ENCODE data around the gene WDFY2. TPM values are rescaled to one million over a fixed set of nuclear protein-coding genes. Genes with fewer than 3 reads are reported as not detected.
"Not testable (repeated sequence)": the region's sequence is repeated elsewhere in the genome, so short reads cannot be mapped to it uniquely, and the experiment has no call there.

WDFY2 gene
- total and polyA plus RNA-seq, 11 donors = 2.0 to 12.6 (median 6.5) TPM

- 88 to 94% (median 91%) methylated on average over 4 of the region's 4 CpGs for WGBS, 4 donors
- Histone ChIP-seq H3K4me3 (no peak overlapping the region), H3K27ac (no peak overlapping the region), H3K9me3 (no peaks in the 10 kb centered on the region), H3K4me1 (peaks cover 0 to 45% (median 15%) of the 10 kb centered on the region in 12 donors), H3K27me3 (no peaks in the 10 kb centered on the region), H3K36me3 (no peaks in the 10 kb centered on the region)
- no peak for TF ChIP-seq POLR2A (IDR thresholded peaks at IDR 0.05)
- TF ChIP-seq, protein P1, sequence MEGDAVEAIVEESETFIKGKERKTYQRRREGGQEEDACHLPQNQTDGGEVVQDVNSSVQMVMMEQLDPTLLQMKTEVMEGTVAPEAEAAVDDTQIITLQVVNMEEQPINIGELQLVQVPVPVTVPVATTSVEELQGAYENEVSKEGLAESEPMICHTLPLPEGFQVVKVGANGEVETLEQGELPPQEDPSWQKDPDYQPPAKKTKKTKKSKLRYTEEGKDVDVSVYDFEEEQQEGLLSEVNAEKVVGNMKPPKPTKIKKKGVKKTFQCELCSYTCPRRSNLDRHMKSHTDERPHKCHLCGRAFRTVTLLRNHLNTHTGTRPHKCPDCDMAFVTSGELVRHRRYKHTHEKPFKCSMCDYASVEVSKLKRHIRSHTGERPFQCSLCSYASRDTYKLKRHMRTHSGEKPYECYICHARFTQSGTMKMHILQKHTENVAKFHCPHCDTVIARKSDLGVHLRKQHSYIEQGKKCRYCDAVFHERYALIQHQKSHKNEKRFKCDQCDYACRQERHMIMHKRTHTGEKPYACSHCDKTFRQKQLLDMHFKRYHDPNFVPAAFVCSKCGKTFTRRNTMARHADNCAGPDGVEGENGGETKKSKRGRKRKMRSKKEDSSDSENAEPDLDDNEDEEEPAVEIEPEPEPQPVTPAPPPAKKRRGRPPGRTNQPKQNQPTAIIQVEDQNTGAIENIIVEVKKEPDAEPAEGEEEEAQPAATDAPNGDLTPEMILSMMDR (IDR thresholded peaks at IDR 0.05) = no peak
- no peak for DNase-seq
- intact Hi-C loops (cut with DNase I) = no loop called here
- ATAC-seq = no peak
These were observed 53.6 kb downstream of the WDFY2 start for GRCh38 chr13:51637852-51638215.

DNA sequence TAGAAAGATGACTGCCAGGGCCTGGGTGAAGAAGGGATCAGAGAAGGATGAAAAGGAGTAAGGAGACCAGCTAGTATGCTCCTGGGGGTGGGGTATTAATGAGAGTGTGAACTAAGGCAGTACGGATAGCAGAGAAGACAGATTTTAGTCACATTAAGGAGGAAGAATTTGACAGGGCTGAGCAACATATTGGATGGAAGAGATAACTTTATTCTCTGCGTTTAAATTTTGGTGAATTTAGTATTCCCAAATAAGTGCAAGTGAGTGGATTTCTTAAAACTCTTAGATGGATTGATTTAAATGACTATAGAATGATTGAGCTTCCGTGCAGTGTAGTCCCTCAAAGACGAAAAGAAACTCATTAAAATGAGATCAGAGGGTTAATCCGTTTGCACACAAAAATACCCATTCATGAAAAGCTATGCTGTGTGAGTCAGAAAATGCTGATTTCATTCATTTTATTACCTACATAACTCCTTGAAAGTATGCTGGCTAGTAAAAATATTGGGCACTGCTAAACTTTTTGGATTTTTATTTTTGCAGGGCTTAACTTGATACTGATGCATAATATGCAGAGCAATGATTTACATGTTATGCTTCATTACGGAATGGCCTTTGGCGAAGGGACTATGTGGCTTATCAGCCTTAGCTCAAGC is 54.1 kb downstream of the WDFY2 start:
- no peaks in the 10 kb centered on the region for H3K9me3 ChIP-seq
- WGBS, 4 donors = 76 to 84% (median 82%) methylated on average over 7 of the region's 7 CpGs
- ATAC-seq (no peak), DNase-seq (no peak)
- no peak for TF ChIP-seq POLR2A (IDR thresholded peaks at IDR 0.05)
- TF ChIP-seq, protein P1 (IDR thresholded peaks at IDR 0.05) = no peak
- H3K36me3 ChIP-seq = no peaks in the 10 kb centered on the region
- intact Hi-C loops (cut with DNase I) = no loop called here
- no peaks in the 10 kb centered on the region for H3K27me3 ChIP-seq
- no peak overlapping the region for H3K27ac ChIP-seq
- H3K4me3 ChIP-seq = no peak overlapping the region
- peaks cover 0 to 45% (median 14%) of the 10 kb centered on the region in 12 donors for H3K4me1 ChIP-seq

DNA sequence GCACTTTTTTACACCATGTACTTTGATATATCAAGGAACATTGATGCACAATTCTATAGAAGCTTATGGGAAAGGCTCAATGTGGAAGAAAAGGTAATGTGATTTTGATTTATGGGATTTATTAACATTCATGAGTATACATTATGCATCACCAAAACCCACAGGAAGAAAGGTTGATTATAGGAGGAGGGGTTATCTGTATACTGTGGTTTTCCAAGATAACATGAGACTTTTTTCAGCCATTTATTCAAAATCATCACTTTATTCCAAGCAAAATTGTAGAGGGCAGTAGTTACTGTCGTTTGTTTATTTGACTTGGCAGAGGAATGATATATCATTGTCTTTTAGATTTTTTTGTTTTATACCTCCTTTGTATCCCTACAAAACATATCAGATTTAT is 54.9 kb downstream of the WDFY2 start:
- no peak overlapping the region for H3K4me3 ChIP-seq
- no peaks in the 10 kb centered on the region for H3K9me3 ChIP-seq
- no peak overlapping the region for H3K27ac ChIP-seq
- intact Hi-C loops (cut with DNase I) = no loop called here
- DNase-seq (no peak), ATAC-seq (no peak)
- H3K27me3 ChIP-seq = no peaks in the 10 kb centered on the region
- TF ChIP-seq POLR2A (IDR thresholded peaks at IDR 0.05) = no peak
- TF ChIP-seq, protein P1 (IDR thresholded peaks at IDR 0.05) = no peak
- H3K4me1 ChIP-seq = peaks cover 0 to 49% (median 18%) of the 10 kb centered on the region in 12 donors
- H3K36me3 ChIP-seq = no peaks in the 10 kb centered on the region
- 44 to 62% (median 55%) methylated on average over 1 of the region's 1 CpG for WGBS, 4 donors

- H3K4me3 ChIP-seq; intact Hi-C loops (cut with DNase I); ATAC-seq; H3K27ac ChIP-seq; DNase-seq; H3K36me3 ChIP-seq; H3K9me3 ChIP-seq; H3K27me3 ChIP-seq: not testable (repeated sequence)
- WGBS, 4 donors = 94 to 99% (median 97%) methylated on average over 5 of the region's 5 CpGs
- peaks cover 4 to 64% (median 33%) of the 10 kb centered on the region in 12 donors for H3K4me1 ChIP-seq
These were observed 56.4 kb downstream of the WDFY2 start for GRCh38 chr13:51640696-51641095.
